ENCODE data around the gene MGAT2.
A peak's percentile ranks its signal among the peaks of the same experiment; 100 is the strongest.
"Not testable (repeated sequence)": the region's sequence is repeated elsewhere in the genome, so short reads cannot be mapped to it uniquely, and the experiment has no call there.

The MGAT2 gene

GRCh38 chr14:49620182-49621113 is at the start of gene MGAT2, which contains the start of gene RPL36AL:
Gene MGAT2, plus strand, starts transcription at chr14:49620799. Its CDS starts 470 bp downstream, at chr14:49621269.
Gene RPL36AL, minus strand, starts transcription at chr14:49620626. Its CDS starts 1,522 bp downstream, at chr14:49619104.
- peak; percentile 97 for DNase-seq

GRCh38 chr14:49574038-49574437 is 46.6 kb upstream of the MGAT2 start:
- no peak for DNase-seq

- no peak for DNase-seq
These were observed 42.5 kb upstream of the MGAT2 start for GRCh38 chr14:49578141-49578540.

GRCh38 chr14:49579841-49580240 is 40.8 kb upstream of the MGAT2 start:
- DNase-seq, result no peak

- DNase-seq, result no peak
These were observed 39.1 kb upstream of the MGAT2 start for GRCh38 chr14:49581209-49582112.

- DNase-seq, result no peak
These were observed 38.3 kb upstream of the MGAT2 start for GRCh38 chr14:49582113-49582977.

GRCh38 chr14:49583629-49584028 is 37.0 kb upstream of the MGAT2 start:
- no peak for DNase-seq

- no peak for DNase-seq
These were observed 36.5 kb upstream of the MGAT2 start for GRCh38 chr14:49584058-49584457.

GRCh38 chr14:49584981-49585640 is 35.5 kb upstream of the MGAT2 start:
- DNase-seq, result not testable (repeated sequence)

GRCh38 chr14:49585803-49586672 is 34.6 kb upstream of the MGAT2 start, which contains the start of gene RPS29:
Gene RPS29, minus strand, starts transcription at chr14:49586380. Its CDS starts 34 bp downstream, at chr14:49586346.
- peak; percentile 99 for DNase-seq

GRCh38 chr14:49586673-49587460 is 33.7 kb upstream of the MGAT2 start:
- DNase-seq, result no peak

- DNase-seq, result no peak
These were observed 31.2 kb upstream of the MGAT2 start for GRCh38 chr14:49589387-49589786.

- no peak for DNase-seq
These were observed 27.6 kb upstream of the MGAT2 start for GRCh38 chr14:49593016-49593415.

GRCh38 chr14:49594347-49595091 is 26.1 kb upstream of the MGAT2 start:
- DNase-seq, result no peak

- DNase-seq, result no peak
These were observed 22.5 kb upstream of the MGAT2 start for GRCh38 chr14:49598189-49598484.

- DNase-seq, result peak; percentile 82
These were observed 21.9 kb upstream of the MGAT2 start, which contains the start of gene LRR1 for GRCh38 chr14:49598485-49599300. Gene LRR1, plus strand, starts transcription at chr14:49598940. Its CDS starts 81 bp downstream, at chr14:49599021.

GRCh38 chr14:49607583-49607982 is 13.0 kb upstream of the MGAT2 start:
- no peak for DNase-seq

- no peak for DNase-seq
These were observed 8.3 kb upstream of the MGAT2 start for GRCh38 chr14:49612251-49612650.
